Keratinocyte (primary cell): ENCODE measurements around the gene FAM199X.

ENCODE experiments used
- EZH2 ChIP-seq: IDR thresholded peaks from one replicate; pipeline ENCODE4 v1.6.1; 2012; ENCODE audit warnings: inconsistent platforms, mild to moderate bottlenecking, low read length, moderate library complexity
- TF ChIP-seq, protein P1 (sequence below), 3 experiments: IDR thresholded peaks in 1 of 3; conservative IDR thresholded peaks in 1 of 3; optimal IDR thresholded peaks in 1 of 3; 2 replicates in 2 of 3; 3 replicates in 1 of 3; pipeline versions ENCODE3 to v1.5.1; 2011; ENCODE audit warnings: low read length in 3 of 3, mild to moderate bottlenecking in 3 of 3, moderate library complexity in 2 of 3, control low read depth in 1 of 3, inconsistent platforms in 1 of 3; ENCODE audit not compliant: insufficient read depth in 2 of 3; ENCODE audit errors: extremely low read depth in 1 of 3

DNA sequence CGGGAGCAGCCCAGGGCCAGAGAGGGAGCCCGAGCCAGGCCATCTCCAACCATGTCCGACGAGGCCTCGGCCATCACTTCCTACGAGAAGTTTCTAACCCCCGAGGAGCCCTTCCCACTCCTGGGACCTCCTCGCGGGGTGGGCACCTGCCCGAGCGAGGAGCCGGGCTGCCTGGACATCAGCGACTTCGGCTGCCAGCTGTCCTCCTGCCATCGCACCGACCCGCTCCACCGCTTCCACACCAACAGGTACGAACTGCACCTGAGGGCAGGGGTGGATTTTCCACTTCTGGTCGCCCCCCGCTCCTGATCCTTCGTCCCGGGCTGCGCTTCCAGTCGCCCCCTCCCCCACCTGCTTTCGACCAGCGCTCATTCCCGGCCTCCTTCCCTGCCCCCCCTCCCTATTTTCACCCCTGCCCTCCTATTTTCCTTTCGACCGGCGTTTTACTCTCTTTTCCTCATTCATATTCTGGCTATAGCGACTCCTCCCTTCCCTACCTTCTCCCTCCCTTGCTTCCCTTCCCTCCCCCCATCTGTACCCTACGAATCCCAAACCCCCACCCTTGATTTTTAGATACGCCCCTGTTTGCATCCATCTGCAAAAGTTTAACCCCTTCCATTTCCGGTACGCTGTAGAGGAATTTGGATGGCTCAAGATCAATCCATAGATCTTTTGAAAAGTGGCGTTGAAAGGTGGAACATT lies 633 bp downstream of the FAM199X start:
- TF ChIP-seq, protein P1, sequence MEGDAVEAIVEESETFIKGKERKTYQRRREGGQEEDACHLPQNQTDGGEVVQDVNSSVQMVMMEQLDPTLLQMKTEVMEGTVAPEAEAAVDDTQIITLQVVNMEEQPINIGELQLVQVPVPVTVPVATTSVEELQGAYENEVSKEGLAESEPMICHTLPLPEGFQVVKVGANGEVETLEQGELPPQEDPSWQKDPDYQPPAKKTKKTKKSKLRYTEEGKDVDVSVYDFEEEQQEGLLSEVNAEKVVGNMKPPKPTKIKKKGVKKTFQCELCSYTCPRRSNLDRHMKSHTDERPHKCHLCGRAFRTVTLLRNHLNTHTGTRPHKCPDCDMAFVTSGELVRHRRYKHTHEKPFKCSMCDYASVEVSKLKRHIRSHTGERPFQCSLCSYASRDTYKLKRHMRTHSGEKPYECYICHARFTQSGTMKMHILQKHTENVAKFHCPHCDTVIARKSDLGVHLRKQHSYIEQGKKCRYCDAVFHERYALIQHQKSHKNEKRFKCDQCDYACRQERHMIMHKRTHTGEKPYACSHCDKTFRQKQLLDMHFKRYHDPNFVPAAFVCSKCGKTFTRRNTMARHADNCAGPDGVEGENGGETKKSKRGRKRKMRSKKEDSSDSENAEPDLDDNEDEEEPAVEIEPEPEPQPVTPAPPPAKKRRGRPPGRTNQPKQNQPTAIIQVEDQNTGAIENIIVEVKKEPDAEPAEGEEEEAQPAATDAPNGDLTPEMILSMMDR (optimal IDR thresholded peaks at IDR 0.05 in 1 of 3, IDR thresholded peaks at IDR 0.05 in 1 of 3, conservative IDR thresholded peaks at IDR 0.05 in 1 of 3; ENCODE audit: extremely low read depth in 1 of 3, insufficient read depth in 2 of 3, low read length in 3 of 3): no peak
- no peak for TF ChIP-seq EZH2
